Suprapubic skin (tissue), 4 donors: Measurements from ENCODE around the gene FIGN. TPM values are rescaled to one million over a fixed set of nuclear protein-coding genes. Genes with fewer than 3 reads are reported as not detected.

ENCODE experiments used
- DNase-seq, 2 donors: peaks; one replicate each; pipeline ENCODE4 v3.0.0-alpha.2; 2019; ENCODE audit warnings: low spot score in 2 of 2
- H3K27ac ChIP-seq: fragments of 200-600 bp; sonication (generic); one replicate; pipeline ENCODE4 v1.5.1; 2019
- H3K27me3 ChIP-seq: fragments of 200-600 bp; sonication (generic); one replicate; pipeline ENCODE4 v1.5.1; 2019
- H3K36me3 ChIP-seq: fragments of 200-600 bp; sonication (generic); one replicate; pipeline ENCODE4 v1.5.1; 2019
- H3K4me1 ChIP-seq: fragments of 200-600 bp; sonication (generic); one replicate; pipeline ENCODE4 v1.5.1; 2019
- H3K4me3 ChIP-seq: fragments of 200-600 bp; sonication (generic); one replicate; pipeline ENCODE4 v1.5.1; 2019; ENCODE audit warnings: mild to moderate bottlenecking
- H3K9me3 ChIP-seq: fragments of 200-600 bp; sonication (generic); one replicate; pipeline ENCODE4 v1.5.1; 2019
- EP300 ChIP-seq: sonication (generic); formaldehyde crosslinking; IDR thresholded peaks from one replicate; pipeline ENCODE4 v1.6.1; 2017; ENCODE audit warnings: antibody characterized with exemption
- POLR2A ChIP-seq, 2 donors: fragments of 450-650 bp; IDR thresholded peaks; one replicate each; pipeline ENCODE4 v1.6.1; 2017; ENCODE audit warnings: antibody characterized with exemption in 2 of 2, mild to moderate bottlenecking in 2 of 2, moderate library complexity in 2 of 2
- POLR2AphosphoS5 ChIP-seq, 3 donors: sonication (generic); formaldehyde crosslinking; IDR thresholded peaks; one replicate each; pipeline ENCODE4 v1.6.1; 2017; ENCODE audit warnings: antibody characterized with exemption in 3 of 3
- WGBS: methylation state at CpG from one replicate; pipeline ENCODE4 v1.1.5; 2018; 5-methylcytosine and 5-hydroxymethylcytosine counted together
- total RNA-seq, 4 donors: library from RNA; depleted of rRNA; stranded (reverse); fragments of >200 nt; gene quantifications; one replicate each; pipeline ENCODE4 v1.1.0, GENCODE V29; 2016
- TF ChIP-seq, protein P1 (sequence below), 2 donors: fragments of 200-600 bp in 1 of 2; fragments of 450-650 bp in 1 of 2; sonication (generic) in 1 of 2; IDR thresholded peaks; one replicate each; pipeline ENCODE4 v1.5.1; 2016 to 2019; ENCODE audit warnings: antibody characterized with exemption in 2 of 2, mild to moderate bottlenecking in 1 of 2, moderate library complexity in 1 of 2

Gene FIGN
- total RNA-seq, 4 donors from 2014 or later, result 1.6 to 2.2 (median 1.9) TPM

DNA sequence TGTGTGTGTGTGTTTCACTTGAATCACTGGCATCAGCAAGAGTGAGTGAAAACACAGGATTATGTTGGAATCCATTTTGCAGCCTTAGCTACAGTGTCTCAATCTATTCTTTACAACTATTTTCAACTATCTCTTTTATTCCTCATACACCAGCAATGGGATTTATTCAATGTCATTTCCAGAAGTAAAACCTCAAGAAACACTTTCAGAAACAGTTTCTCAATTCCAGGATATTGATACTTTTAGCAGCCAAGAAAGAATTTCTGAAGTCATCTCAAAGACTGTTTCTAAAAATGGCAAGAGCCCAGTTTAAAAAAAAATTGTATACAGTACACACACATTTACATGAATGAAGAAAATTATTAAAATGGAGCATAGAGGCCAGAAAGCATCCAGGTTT, 171.6 kb downstream of the FIGN start:
- no peak for TF ChIP-seq EP300
- TF ChIP-seq POLR2A (IDR thresholded peaks at IDR 0.05), result no peak
- no peak for TF ChIP-seq POLR2AphosphoS5 (IDR thresholded peaks at IDR 0.05)
- TF ChIP-seq, protein P1, sequence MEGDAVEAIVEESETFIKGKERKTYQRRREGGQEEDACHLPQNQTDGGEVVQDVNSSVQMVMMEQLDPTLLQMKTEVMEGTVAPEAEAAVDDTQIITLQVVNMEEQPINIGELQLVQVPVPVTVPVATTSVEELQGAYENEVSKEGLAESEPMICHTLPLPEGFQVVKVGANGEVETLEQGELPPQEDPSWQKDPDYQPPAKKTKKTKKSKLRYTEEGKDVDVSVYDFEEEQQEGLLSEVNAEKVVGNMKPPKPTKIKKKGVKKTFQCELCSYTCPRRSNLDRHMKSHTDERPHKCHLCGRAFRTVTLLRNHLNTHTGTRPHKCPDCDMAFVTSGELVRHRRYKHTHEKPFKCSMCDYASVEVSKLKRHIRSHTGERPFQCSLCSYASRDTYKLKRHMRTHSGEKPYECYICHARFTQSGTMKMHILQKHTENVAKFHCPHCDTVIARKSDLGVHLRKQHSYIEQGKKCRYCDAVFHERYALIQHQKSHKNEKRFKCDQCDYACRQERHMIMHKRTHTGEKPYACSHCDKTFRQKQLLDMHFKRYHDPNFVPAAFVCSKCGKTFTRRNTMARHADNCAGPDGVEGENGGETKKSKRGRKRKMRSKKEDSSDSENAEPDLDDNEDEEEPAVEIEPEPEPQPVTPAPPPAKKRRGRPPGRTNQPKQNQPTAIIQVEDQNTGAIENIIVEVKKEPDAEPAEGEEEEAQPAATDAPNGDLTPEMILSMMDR (IDR thresholded peaks at IDR 0.05), result no peak
- H3K27ac ChIP-seq, result no peak overlapping the region

DNA sequence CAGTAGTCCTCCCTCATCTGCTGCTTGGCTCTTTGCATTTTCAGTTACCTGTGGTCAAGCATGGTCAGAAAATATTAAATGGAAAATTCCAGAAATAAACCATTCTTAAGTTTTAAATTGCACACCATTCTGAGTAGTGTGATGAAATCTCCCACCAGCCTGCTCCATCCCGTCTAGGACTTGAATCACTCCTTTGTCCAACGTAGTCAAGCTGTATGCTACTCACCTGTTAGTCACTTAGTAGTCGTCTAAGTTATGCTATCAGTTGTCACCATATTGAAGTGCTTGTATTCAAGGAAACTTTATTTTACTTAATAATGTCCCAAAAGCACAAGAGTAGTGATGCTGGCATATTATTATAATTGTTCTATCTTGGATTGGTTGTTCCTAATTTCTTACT, 172.5 kb downstream of the FIGN start:
- Histone ChIP-seq H3K4me3 (no peak overlapping the region), H3K9me3 (no peaks in the 10 kb centered on the region), H3K4me1 (no peaks in the 10 kb centered on the region), H3K36me3 (no peaks in the 10 kb centered on the region), H3K27ac (no peak overlapping the region), H3K27me3 (no peaks in the 10 kb centered on the region)
- TF ChIP-seq, protein P1 (IDR thresholded peaks at IDR 0.05), result no peak
- TF ChIP-seq POLR2AphosphoS5 (IDR thresholded peaks at IDR 0.05) (no peak), EP300 (no peak), POLR2A (IDR thresholded peaks at IDR 0.05) (no peak)
- 83% methylated on average over 3 of the region's 3 CpGs for WGBS
- DNase-seq, result no peak

More for the DNA sequence above, 171.6 kb downstream of the FIGN start:
- Histone ChIP-seq H3K9me3 (no peaks in the 10 kb centered on the region), H3K4me1 (no peaks in the 10 kb centered on the region), H3K4me3 (no peak overlapping the region), H3K27me3 (no peaks in the 10 kb centered on the region), H3K36me3 (no peaks in the 10 kb centered on the region)
- no peak for DNase-seq

DNA sequence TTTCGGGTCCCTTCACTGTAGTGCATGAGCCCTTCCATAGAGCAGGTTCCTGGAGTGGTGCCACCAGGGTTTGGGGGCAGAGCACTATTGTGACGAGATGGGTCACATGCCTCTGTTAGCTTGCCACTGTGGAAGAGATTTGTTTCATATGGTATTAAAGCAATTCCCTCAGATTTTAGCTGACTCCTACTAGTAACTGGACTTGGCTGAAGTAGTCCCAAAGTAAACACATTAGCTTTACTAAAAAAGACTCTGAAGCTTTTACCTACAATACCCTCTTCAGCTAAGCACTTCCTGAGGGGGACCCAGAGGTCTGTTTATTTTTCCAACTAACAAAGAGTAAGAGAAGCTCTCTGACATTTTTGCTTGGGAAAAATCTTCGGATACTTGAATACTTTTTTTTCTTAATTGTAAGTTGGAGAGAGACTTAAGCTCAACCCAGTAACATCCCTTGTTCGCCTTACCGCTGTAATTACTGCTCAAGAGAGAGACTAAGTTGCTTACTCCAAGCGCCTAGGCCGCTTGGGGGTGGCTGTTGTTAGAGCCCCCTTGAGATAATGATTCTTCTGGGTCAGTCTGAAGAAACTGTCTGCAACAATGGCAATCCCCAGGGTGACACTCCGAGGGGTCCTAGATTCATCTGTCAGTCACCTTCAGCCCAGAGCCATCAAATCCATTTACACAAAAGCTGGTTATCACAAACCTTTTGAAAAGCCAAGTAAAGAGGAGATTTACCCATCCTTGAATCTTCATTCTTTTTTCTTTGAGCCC, 177.4 kb downstream of the FIGN start:
- TF ChIP-seq POLR2AphosphoS5 (IDR thresholded peaks at IDR 0.05) (no peak), POLR2A (IDR thresholded peaks at IDR 0.05) (no peak), EP300 (no peak)
- TF ChIP-seq, protein P1 (IDR thresholded peaks at IDR 0.05), result no peak
- H3K27ac ChIP-seq, result no peak overlapping the region
- H3K4me1 ChIP-seq, result no peaks in the 10 kb centered on the region
- DNase-seq, result no peak
- no peak overlapping the region for H3K4me3 ChIP-seq
- no peaks in the 10 kb centered on the region for H3K36me3 ChIP-seq
- H3K27me3 ChIP-seq, result no peaks in the 10 kb centered on the region
- WGBS, result 81% methylated on average over 7 of the region's 8 CpGs
- H3K9me3 ChIP-seq, result no peaks in the 10 kb centered on the region

DNA sequence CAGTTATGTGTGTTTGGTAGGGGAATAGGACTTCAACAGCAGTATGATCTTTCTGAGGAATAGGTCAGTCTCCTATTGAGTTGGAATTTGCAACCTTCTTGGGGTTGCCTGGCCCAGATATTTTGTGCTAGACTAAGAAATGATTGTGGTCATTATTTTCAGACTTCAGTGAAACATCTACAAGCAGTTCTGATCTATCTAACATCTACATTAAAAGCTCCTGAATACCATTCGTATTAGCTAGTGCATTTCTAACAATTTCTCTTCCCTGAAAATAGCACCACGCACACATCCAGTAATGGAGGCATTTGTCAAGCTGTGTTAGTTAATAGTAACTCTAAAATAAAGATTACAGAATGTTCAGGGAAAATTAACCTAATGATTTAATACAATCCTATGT, 179.3 kb downstream of the FIGN start:
- no peak overlapping the region for H3K4me3 ChIP-seq
- no peaks in the 10 kb centered on the region for H3K9me3 ChIP-seq
- H3K36me3 ChIP-seq, result no peaks in the 10 kb centered on the region
- WGBS, result 88% methylated on average over 2 of the region's 2 CpGs
- DNase-seq, result no peak
- TF ChIP-seq, protein P1 (IDR thresholded peaks at IDR 0.05), result no peak
- no peak for TF ChIP-seq EP300
- no peak for TF ChIP-seq POLR2AphosphoS5 (IDR thresholded peaks at IDR 0.05)
- no peak for TF ChIP-seq POLR2A (IDR thresholded peaks at IDR 0.05)
- no peak overlapping the region for H3K27ac ChIP-seq
- no peaks in the 10 kb centered on the region for H3K4me1 ChIP-seq
- no peaks in the 10 kb centered on the region for H3K27me3 ChIP-seq

DNA sequence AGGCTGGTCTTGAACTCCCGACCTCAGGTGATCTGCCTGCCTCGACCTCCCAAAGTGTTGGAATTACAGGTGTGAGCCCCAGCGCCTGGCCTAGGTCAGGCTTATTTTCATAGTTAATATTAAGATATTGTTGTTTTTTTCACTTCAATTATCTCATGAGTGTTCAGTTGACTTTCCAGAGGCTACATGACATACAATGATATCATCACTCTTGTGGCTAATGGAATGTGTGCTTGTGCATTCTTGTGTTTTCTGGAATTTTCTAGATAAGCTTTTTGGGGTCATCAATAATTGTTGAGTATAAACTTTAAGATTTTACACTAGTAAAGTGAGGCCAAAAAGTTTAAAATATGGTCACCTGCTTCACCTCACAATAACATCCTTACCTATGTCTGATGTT, 180.9 kb downstream of the FIGN start:
- H3K27ac ChIP-seq, result no peak overlapping the region
- H3K4me1 ChIP-seq, result no peaks in the 10 kb centered on the region
- 95% methylated on average over 3 of the region's 3 CpGs for WGBS
- H3K36me3 ChIP-seq, result no peaks in the 10 kb centered on the region
- H3K27me3 ChIP-seq, result no peaks in the 10 kb centered on the region
- H3K9me3 ChIP-seq, result no peaks in the 10 kb centered on the region
- DNase-seq, result no peak
- no peak overlapping the region for H3K4me3 ChIP-seq
- TF ChIP-seq, protein P1 (IDR thresholded peaks at IDR 0.05), result no peak
- no peak for TF ChIP-seq EP300
- TF ChIP-seq POLR2AphosphoS5 (IDR thresholded peaks at IDR 0.05), result no peak
- no peak for TF ChIP-seq POLR2A (IDR thresholded peaks at IDR 0.05)
